DMS153 treated with DMSO at 0.1 percent for 48 hours (cell line): ENCODE measurements around the gene TBCE.
"Not testable (repeated sequence)": the region's sequence is repeated elsewhere in the genome, so short reads cannot be mapped to it uniquely, and the experiment has no call there.

ENCODE experiments used
- DNase-seq: peaks from one replicate; lab custom pipeline; 2025; ENCODE audit not compliant: unreplicated experiment; lab: John Stamatoyannopoulos, UW

Gene TBCE

GRCh38 chr1:235450886-235451483, 83.8 kb downstream of the TBCE start:
- DNase-seq: no peak

DNA sequence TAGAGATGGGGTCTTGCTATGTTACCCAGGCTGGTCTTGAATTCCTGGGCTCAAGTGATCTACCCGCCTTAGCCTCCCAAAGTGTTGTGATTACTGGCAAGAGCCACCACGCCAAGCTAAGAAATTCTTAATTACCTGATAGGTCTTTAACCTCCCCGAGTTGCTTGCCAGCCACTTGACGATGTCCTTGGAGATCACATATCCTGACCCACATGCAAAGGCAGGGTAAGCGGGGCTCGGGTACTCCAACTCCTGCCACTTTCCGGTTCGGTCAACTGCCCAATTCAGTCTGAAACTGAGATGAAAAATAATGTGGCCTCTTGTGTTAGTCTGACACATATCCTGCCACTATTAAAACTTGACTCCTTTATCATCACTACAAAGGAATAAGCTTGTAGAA, 86.8 kb downstream of the TBCE start:
- DNase-seq: no peak

- DNase-seq: no peak
Observed at GRCh38 chr1:235455097-235455496, 87.9 kb downstream of the TBCE start.

DNA sequence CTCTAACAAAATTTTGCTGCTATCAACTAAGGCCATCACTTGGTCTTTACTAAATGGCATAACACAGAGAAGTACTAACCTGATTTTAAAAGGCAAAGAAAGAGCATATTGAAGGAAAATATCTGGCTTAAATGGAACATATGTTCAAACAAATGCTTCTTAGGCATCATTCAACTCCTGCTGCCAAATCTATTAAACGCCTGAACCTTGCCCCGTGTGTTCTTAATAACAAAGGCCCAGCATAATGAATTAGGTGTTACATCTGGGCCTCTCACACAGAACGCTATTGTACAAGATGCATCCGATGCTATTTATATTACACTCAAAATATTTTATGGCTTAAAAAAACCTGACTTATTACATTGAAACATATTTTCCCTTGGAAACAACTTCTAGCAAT, 88.6 kb downstream of the TBCE start:
- no peak for DNase-seq

DNA sequence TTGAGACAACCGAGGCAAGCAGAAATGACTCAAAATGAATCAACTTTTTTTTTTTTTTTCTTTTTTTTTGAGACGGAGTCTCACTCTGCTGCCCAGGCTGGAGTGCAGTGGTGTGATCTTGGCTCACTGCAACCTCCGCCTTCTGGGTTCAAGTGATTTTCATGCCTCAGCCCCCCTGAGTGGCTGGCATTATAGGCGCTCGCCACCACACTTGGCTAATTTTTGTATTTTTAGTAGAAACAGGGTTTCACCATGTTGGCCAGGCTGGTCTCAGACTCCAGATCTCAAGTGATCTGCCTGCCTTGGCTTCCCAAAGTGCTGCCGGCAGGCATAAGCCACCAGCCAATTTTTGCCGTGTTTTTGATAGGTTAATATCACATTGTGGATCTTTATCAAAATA, 90.6 kb downstream of the TBCE start:
- DNase-seq: not testable (repeated sequence)

DNA sequence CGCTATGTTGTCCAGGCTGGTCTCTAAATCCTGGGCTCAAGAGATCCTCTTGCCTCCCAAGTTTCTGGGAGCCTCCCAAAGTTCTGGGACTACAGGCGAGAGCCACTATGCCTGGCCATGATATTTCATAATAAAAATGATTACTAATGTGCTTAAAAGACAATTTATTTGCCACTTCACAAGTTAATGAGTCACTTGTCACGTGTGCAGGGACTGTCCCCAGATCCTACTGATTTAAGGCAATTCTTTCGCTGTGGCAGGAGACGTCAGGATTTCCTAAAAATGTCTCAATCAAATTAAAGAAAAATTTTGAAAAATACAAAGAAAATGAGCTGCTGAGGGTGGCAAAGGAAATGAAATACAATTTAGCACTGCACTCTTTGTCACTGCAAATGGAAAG, 93.5 kb downstream of the TBCE start:
- DNase-seq: no peak

DNA sequence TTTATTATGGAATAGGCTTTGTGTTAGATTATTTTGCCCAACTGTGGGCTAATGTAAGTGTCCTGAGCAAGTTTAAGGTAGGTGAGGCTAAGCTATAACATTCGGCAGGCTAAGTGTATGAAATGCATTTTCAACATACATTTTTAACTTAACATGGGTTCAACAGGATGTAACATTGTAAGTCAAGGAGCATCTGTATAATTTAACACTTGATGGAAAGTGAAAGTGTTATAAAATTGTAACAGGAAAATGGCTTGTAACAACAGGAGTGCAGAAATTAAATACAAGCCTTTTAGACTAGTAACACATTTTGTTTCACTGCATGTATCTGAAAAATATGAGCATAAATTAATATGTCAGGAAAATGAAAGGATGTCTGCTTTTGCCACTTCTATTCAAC, 94.7 kb downstream of the TBCE start:
- DNase-seq: no peak

DNA sequence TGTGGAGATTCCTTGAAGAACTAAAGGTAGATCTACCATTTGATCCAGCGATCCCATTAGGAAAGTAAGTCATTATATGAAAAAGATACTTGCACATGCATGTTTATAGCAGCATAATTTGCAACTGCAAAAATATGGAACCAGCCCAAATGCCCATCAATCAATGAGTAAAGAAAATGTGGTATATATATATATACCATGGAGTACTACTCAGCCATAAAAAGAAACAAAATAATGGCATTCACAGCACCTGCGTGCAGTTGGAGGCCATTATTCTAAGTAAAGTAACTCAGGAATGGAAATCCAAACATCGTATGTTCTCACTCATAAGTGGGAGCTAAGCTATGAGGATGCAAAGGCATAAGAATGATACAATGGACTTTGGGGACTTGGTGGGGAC, 95.6 kb downstream of the TBCE start:
- not testable (repeated sequence) for DNase-seq

GRCh38 chr1:235465066-235465465, 97.8 kb downstream of the TBCE start:
- no peak for DNase-seq

DNA sequence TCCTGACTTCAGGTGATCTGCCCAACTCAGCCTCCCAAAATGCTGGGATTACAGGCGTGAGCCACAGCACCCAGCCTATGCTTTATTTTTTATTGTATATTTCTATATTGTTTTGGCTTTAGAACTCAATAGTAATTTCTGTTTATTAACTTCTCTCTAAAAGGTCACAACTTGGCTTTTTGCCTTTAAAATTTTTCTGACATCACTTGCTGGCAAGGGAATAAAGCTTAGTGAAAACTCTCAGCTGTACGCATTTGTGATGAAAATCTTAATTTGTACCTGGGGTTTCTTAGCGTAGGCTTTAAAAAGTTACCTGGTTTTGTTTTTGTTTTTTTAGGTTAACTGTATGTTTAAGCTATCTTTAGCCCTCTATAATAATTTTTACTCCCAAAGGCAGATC, 100.8 kb downstream of the TBCE start:
- DNase-seq: no peak

DNA sequence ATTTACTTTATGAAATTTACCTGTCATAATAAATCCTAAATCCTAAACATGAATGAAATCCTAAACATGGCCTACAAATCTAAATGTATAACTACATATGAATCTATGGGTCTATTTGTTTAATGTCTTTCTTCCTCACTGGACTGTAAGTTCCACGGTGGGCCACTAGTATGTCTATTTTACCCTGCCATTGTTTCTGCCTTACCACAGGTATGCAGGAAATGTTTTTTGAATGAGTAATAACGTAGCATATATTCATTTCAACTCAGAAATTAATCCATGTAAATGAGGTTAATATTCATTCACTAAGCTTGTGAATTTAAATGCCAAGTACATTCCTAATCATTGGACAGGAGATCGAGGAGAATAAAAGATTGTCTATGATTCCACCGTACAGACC, 101.7 kb downstream of the TBCE start:
- no peak for DNase-seq

- DNase-seq: not testable (repeated sequence)
Observed at GRCh38 chr1:235469897-235470296, 102.7 kb downstream of the TBCE start.

DNA sequence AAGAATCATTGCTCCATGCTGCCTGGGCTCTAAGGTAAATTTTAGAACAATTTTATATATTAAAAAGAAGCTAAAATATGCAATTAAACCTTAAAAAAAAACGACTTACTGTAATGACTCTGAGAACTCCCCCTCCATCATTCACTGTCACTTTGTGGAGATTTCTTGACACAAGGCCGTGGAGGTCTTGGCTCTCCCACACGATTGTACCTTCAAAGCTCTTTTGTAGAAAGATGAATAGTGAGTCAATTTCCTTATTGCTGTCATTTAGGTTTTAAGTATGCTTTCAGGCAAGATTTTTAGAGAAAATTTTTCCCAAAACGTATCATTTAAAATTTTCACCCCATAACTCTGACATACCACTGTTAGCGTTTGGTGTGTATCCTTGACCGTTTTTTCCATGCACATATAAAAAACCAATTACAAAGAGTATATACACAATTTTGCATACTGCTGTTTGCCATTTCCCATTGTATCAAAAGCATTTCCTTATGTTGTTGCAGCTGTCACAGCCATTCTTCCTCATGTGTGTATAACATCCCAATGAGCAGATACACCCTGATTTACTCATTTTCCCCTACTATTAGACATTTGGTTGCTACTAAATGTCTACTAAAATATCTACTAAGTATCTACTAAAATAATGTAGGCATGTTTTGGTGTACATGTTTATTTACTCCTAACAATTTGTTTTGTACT, 103.7 kb downstream of the TBCE start:
- no peak for DNase-seq

DNA sequence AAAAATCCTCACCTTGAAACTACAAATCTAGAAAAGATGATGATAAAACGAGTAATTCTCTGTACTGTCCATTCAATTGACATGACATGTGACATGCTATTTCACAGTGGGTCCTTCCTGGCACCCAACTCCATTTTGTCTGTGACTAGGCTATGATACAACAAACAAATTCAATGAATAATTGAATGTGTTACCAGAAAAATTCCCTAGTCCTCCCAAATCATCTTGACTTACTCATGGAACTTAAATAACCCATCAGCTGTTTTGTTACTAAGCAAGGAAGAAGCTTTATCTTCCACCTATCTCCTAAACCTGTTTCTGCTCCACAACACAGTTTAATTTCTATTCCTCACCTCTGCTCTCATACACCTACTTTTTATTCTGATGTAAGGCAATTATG, 106.6 kb downstream of the TBCE start:
- no peak for DNase-seq

- DNase-seq: no peak
Observed at GRCh38 chr1:235483090-235483489, 115.9 kb downstream of the TBCE start.

GRCh38 chr1:235485558-235485957, 118.3 kb downstream of the TBCE start:
- DNase-seq: no peak

DNA sequence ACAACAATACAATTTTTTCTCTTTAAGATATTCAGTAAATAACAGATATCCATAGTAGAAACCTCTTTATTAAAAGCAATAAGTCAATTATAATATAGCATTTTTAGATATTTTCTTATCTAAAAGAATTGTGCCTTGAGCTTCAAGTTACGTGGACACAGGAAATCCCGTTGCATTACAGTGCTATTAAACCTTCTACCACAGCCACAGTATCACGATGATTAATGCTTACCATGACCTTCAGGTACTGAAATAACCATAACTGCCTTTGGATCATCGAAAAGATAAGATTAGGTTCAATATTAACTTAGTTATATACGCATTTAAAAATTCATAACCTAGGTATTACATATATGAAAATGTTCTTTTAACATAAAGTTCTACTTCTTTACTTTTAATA, 119.1 kb downstream of the TBCE start:
- no peak for DNase-seq

GRCh38 chr1:235491644-235492043, 124.4 kb downstream of the TBCE start:
- DNase-seq: no peak

DNA sequence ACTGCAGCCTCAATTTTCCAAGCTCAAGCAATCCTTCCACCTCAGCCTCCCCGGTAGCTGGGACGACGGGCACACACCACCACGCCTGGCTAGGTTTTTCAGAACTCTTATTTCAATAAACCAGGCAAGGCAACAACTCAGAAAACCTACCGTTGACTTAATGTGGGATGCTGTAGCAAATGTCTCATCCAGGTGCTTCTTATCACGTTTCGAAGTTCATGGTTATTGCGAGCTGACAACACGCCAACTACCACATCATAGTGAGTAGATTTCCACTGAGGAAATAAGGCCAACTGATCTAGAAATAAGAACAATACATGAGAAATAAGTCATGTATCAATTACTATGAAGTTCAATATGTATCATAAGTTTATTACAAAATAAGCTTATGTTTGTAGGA, 127.3 kb downstream of the TBCE start:
- DNase-seq: no peak

GRCh38 chr1:235495030-235495429, 127.8 kb downstream of the TBCE start:
- no peak for DNase-seq

- DNase-seq: no peak
Observed at GRCh38 chr1:235495551-235495950, 128.3 kb downstream of the TBCE start.

DNA sequence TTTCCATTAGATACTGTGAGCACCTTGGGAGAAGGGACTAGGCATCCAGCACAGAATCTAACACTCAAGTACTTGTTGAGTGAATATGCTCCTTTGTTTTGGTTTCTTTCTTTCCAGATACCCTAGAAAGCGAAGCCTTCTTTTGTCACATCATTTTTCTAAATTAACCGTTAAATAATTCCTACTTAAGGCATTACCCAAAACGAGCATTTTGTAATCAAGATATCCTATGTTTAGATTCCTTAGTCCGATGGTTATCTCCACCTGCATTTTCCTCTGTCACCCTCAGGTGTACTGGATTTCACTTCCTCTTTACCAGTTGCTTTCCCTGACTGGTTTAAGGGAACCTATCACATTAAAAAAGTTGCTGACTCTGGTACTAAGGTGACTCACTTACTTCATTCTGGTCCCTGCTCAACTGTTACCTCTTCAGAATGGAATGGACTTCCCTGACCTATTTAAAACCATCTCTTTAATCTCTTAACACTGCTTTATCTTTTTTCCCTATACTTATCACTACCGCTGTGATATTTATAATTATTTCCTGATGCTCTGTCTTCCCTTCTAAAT, 133.8 kb downstream of the TBCE start:
- no peak for DNase-seq
